GM18526 (cell line): ENCODE measurements around the gene SOX13.

Source experiments
- POLR2A ChIP-seq: IDR thresholded peaks from 3 replicates; pipeline ENCODE4 v1.6.1; 2011; ENCODE audit not compliant: insufficient read length; ENCODE audit errors: extremely low read depth

SOX13 gene

GRCh38 chr1:204091787-204092312, 18.9 kb downstream of the SOX13 start:
- no peak for TF ChIP-seq POLR2A

- TF ChIP-seq POLR2A = no peak
These were observed 19.9 kb downstream of the SOX13 start for GRCh38 chr1:204092632-204093420.

- TF ChIP-seq POLR2A = no peak
These were observed 20.5 kb downstream of the SOX13 start for GRCh38 chr1:204093421-204093717.

GRCh38 chr1:204093781-204094180, 20.9 kb downstream of the SOX13 start:
- no peak for TF ChIP-seq POLR2A

GRCh38 chr1:204094313-204094729, 21.4 kb downstream of the SOX13 start:
- TF ChIP-seq POLR2A = no peak

GRCh38 chr1:204094856-204095634, 22.1 kb downstream of the SOX13 start:
- no peak for TF ChIP-seq POLR2A

- TF ChIP-seq POLR2A = no peak
These were observed 24.0 kb downstream of the SOX13 start for GRCh38 chr1:204096931-204097330.

- TF ChIP-seq POLR2A = no peak
These were observed 25.8 kb downstream of the SOX13 start for GRCh38 chr1:204098683-204099082.

GRCh38 chr1:204102029-204102611, 29.2 kb downstream of the SOX13 start:
- no peak for TF ChIP-seq POLR2A

- no peak for TF ChIP-seq POLR2A
These were observed 30.0 kb downstream of the SOX13 start for GRCh38 chr1:204102739-204103430.

- no peak for TF ChIP-seq POLR2A
These were observed 30.5 kb downstream of the SOX13 start for GRCh38 chr1:204103431-204103741.

GRCh38 chr1:204104331-204105130, 31.6 kb downstream of the SOX13 start:
- TF ChIP-seq POLR2A = no peak

GRCh38 chr1:204105131-204105515, 32.2 kb downstream of the SOX13 start:
- TF ChIP-seq POLR2A = no peak

GRCh38 chr1:204106825-204107224, 33.9 kb downstream of the SOX13 start:
- no peak for TF ChIP-seq POLR2A

GRCh38 chr1:204107892-204108291, 35.0 kb downstream of the SOX13 start:
- TF ChIP-seq POLR2A = no peak
